MM.1S (cell line): ENCODE measurements around the gene PPP1R26.

Experiments
- DNase-seq: peaks from one replicate; pipeline ENCODE4 v3.0.0-alpha.2; 2015
- H2AFZ ChIP-seq: fragments of 300-600 bp; sonication (generic); 2 replicates; pipeline ENCODE4 v1.6.0; 2016; ENCODE audit warnings: antibody characterized with exemption, low read length
- H3F3A ChIP-seq: fragments of 300-600 bp; sonication (generic); 2 replicates; pipeline ENCODE4 v1.6.1; 2016; ENCODE audit warnings: mild to moderate bottlenecking, antibody characterized with exemption, low read length, moderate library complexity, mixed read lengths; ENCODE audit not compliant: insufficient read depth
- H3K27ac ChIP-seq: fragments of 300-600 bp; sonication (generic); 2 replicates; pipeline ENCODE4 v1.5.1; 2016; ENCODE audit warnings: mild to moderate bottlenecking, low read length
- H3K27me3 ChIP-seq: fragments of 300-600 bp; sonication (generic); replicated peaks from 2 replicates; pipeline ENCODE4 v1.6.0; 2016; ENCODE audit warnings: low read length; ENCODE audit not compliant: insufficient read depth
- H3K36me3 ChIP-seq: fragments of 300-600 bp; sonication (generic); replicated peaks from 2 replicates; pipeline ENCODE4 v1.6.1; 2016; ENCODE audit warnings: mild to moderate bottlenecking, low read length, mixed read lengths; ENCODE audit not compliant: insufficient read depth
- H3K4me1 ChIP-seq: fragments of 300-600 bp; sonication (generic); 2 replicates; pipeline ENCODE4 v1.6.1; 2016; ENCODE audit warnings: low read length, mixed read lengths
- H3K4me2 ChIP-seq: fragments of 300-600 bp; sonication (generic); 2 replicates; pipeline ENCODE4 v1.6.0; 2016; ENCODE audit warnings: low read depth, low read length
- H3K4me3 ChIP-seq: fragments of 300-600 bp; sonication (generic); 2 replicates; pipeline ENCODE4 v1.5.1; 2016; ENCODE audit warnings: low read length, mixed read lengths
- H3K79me2 ChIP-seq: fragments of 300-600 bp; sonication (generic); 2 replicates; pipeline ENCODE4 v1.6.1; 2016; ENCODE audit warnings: mixed run types, low read length, mixed read lengths
- H3K9ac ChIP-seq: fragments of 300-600 bp; sonication (generic); 2 replicates; pipeline ENCODE4 v1.6.1; 2016; ENCODE audit warnings: low read length, mixed read lengths
- H3K9me2 ChIP-seq: fragments of 300-600 bp; sonication (generic); replicated peaks from 2 replicates; pipeline ENCODE4 v1.6.1; 2016; ENCODE audit warnings: mild to moderate bottlenecking, low read length, mixed read lengths; ENCODE audit not compliant: insufficient read depth
- H3K9me3 ChIP-seq: fragments of 300-600 bp; sonication (generic); replicated peaks from 2 replicates; pipeline ENCODE4 v1.6.1; 2016; ENCODE audit warnings: mild to moderate bottlenecking, low read length, mixed read lengths; ENCODE audit not compliant: insufficient read depth
- H4K20me1 ChIP-seq: fragments of 300-600 bp; sonication (generic); 2 replicates; pipeline ENCODE4 v1.6.1; 2016; ENCODE audit warnings: mild to moderate bottlenecking, low read length, moderate library complexity, mixed read lengths; ENCODE audit not compliant: insufficient read depth
- CTCF ChIP-seq: fragments of 300-600 bp; sonication (generic); IDR thresholded peaks from 2 replicates; pipeline ENCODE4 v1.5.1; 2016; ENCODE audit warnings: antibody characterized with exemption, low read length, mixed read lengths
- EZH2 ChIP-seq: fragments of 300-600 bp; sonication (generic); optimal IDR thresholded peaks from 2 replicates; pipeline ENCODE3; 2017; ENCODE audit warnings: low read depth, mild to moderate bottlenecking, antibody characterized with exemption, low read length, mixed read lengths
- EZH2phosphoT487 ChIP-seq: fragments of 300-600 bp; sonication (generic); IDR thresholded peaks from 2 replicates; pipeline ENCODE4 v1.6.1; 2018; ENCODE audit warnings: antibody characterized with exemption, low read length

PPP1R26 gene

GRCh38 chr9:135476561-135477355 lies 2.8 kb upstream of the PPP1R26 start:
- no peak overlapping the region for H2AFZ ChIP-seq
- H3K36me3 ChIP-seq = no peaks in the 10 kb centered on the region
- no peak overlapping the region for H3K27ac ChIP-seq
- peaks cover 5% of the 10 kb centered on the region; the same call in 1 of the 2 replicates for H3K79me2 ChIP-seq
- no peaks in the 10 kb centered on the region for H3K9me2 ChIP-seq
- peaks cover 20% of the 10 kb centered on the region for H3F3A ChIP-seq
- H3K9me3 ChIP-seq = no peaks in the 10 kb centered on the region
- no peak overlapping the region for H3K4me3 ChIP-seq
- peaks cover 32% of the 10 kb centered on the region for H3K27me3 ChIP-seq
- no peak for DNase-seq
- H3K4me1 ChIP-seq = peaks cover 7% of the 10 kb centered on the region
- no peak overlapping the region for H3K4me2 ChIP-seq
- H3K9ac ChIP-seq = no peak overlapping the region
- TF ChIP-seq EZH2phosphoT487 (no peak), EZH2 (no peak), CTCF (no peak)
- H4K20me1 ChIP-seq = no peaks in the 10 kb centered on the region

GRCh38 chr9:135478191-135478590 lies 1.4 kb upstream of the PPP1R26 start:
- Histone ChIP-seq H2AFZ (no peak overlapping the region), H3K27ac (no peak overlapping the region), H4K20me1 (no peaks in the 10 kb centered on the region), H3K4me1 (0 out of 2 replicates have a peak, but pooled peaks cover 6% of the 10 kb centered on the region), H3K36me3 (no peaks in the 10 kb centered on the region), H3K27me3 (peaks cover 18% of the 10 kb centered on the region), H3K4me3 (no peak overlapping the region), H3K9me3 (no peaks in the 10 kb centered on the region), H3F3A (peaks cover 20% of the 10 kb centered on the region), H3K79me2 (peaks cover 5% of the 10 kb centered on the region; the same call in 1 of the 2 replicates), H3K9ac (no peak overlapping the region), H3K4me2 (peak overlapping the region; percentile 68; the same call in 1 of the 2 replicates), H3K9me2 (no peaks in the 10 kb centered on the region)
- TF ChIP-seq EZH2phosphoT487 (no peak), EZH2 (no peak), CTCF (no peak)
- DNase-seq = no peak

GRCh38 chr9:135478829-135479468 lies 633 bp upstream of the PPP1R26 start:
- Histone ChIP-seq H3K9me2 (no peaks in the 10 kb centered on the region), H4K20me1 (no peaks in the 10 kb centered on the region), H3K4me1 (0 out of 2 replicates have a peak, but pooled peaks cover 6% of the 10 kb centered on the region), H3K27me3 (peaks cover 10% of the 10 kb centered on the region), H3K9me3 (no peaks in the 10 kb centered on the region), H3K4me2 (peak overlapping the region; percentile 68; the same call in 1 of the 2 replicates), H3K79me2 (peaks cover 5% of the 10 kb centered on the region; the same call in 1 of the 2 replicates), H3K36me3 (no peaks in the 10 kb centered on the region), H3K4me3 (peak overlapping the region; percentile 44), H2AFZ (peak overlapping the region; percentile 71), H3K9ac (peak overlapping the region; percentile 27; the same call in 1 of the 2 replicates), H3F3A (peaks cover 20% of the 10 kb centered on the region), H3K27ac (peak overlapping the region; percentile 20; the same call in 1 of the 2 replicates)
- TF ChIP-seq EZH2 (no peak), EZH2phosphoT487 (no peak), CTCF (no peak)
- peak; percentile 72 for DNase-seq
